GM15510 (cell line): ENCODE measurements around the gene POLE.

Experiments
- POLR2A ChIP-seq: IDR thresholded peaks from 3 replicates; pipeline ENCODE4 v1.6.1; 2011; ENCODE audit warnings: borderline replicate concordance; ENCODE audit not compliant: insufficient read length; ENCODE audit errors: extremely low read depth

POLE gene

DNA sequence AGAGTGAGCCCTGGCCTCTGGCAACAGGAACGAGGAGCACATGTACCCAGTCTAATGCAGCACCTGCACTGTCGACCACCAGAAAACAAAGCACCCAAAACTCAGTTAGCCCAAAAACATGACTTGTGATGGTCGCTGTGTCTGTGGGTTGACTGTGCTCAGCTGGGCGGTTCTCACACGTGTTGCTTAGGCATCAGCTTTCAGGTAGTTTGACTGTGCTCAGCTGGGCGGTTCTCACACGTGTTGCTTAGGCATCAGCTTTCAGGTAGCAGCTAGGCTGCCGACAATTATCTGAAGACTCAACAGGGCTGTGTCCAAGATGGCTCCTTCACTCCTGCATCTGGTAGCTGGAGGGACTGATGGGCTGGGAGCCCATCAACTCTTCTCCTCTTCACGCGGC is 75.5 kb downstream of the POLE start:
- TF ChIP-seq POLR2A: no peak

- TF ChIP-seq POLR2A: no peak
Observed at GRCh38 chr12:132610866-132611602, 76.1 kb downstream of the POLE start.

- TF ChIP-seq POLR2A: no peak
Observed at GRCh38 chr12:132610051-132610759, 76.9 kb downstream of the POLE start, which contains the start of gene LRCOL1. Gene LRCOL1 (minus strand): TSS chr12:132610582. CDS start chr12:132606251, 4,331 bp downstream.

GRCh38 chr12:132608231-132609171 is 78.6 kb downstream of the POLE start:
- TF ChIP-seq POLR2A: no peak

DNA sequence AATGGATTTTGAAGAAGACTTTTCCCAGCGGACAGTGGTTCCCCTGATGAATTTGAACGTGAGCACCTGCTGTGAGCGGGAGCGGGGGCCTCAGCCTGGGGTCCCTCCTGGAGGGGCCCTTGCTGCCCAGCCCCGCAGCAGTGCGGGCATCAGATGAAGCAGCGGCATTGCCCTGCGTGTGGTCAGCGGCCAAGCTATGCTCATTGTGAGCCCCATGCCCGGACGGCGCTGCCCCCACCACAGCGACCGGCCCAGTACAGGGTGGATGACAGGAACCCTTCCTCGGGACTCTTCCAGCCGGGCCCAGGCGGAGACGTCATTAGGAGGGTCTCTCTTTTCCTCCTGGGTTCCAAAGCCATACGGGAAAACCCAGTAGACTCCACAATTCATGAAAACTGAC is 80.2 kb downstream of the POLE start:
- TF ChIP-seq POLR2A: no peak

DNA sequence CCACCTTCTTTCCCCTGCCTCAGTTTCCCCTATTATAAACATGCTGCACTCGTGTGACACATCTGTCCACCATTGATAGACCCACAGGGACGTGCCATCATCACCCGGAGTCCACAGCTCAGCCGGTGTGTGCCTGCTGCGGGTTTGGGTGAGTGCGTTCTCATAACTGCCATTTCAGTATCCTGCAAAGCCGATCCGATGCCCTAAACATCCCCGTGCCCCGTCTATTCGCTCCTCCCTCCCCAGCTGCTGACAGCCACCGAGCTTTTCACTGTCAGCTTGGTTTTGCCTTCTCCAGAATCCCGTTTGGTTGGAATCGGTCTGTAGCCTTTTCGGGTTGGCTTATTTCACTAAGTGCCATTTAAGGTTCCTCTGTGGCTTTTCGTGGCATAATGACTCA is 80.7 kb downstream of the POLE start:
- no peak for TF ChIP-seq POLR2A

DNA sequence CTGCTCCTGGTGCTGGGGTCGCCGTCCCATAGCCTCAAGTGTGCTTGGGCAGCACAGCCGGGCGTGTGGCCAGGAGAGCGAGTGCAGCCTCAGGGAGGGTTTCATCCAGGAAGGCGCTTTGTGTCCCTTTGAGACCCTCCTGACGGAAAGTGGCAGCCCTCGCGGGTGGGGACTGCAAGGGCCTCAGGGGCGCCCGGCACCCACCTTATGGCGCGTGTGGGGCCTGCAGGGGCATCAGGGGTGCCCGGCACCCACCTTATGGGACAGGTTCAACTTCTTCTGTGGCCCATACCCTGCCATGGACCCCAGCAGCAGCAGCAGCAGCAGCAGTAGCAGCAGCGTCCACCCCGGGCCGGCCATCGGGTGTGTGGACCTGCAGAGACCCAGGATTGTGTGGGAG is 81.2 kb downstream of the POLE start:
- no peak for TF ChIP-seq POLR2A

- no peak for TF ChIP-seq POLR2A
Observed at GRCh38 chr12:132604668-132605441, 82.3 kb downstream of the POLE start.

DNA sequence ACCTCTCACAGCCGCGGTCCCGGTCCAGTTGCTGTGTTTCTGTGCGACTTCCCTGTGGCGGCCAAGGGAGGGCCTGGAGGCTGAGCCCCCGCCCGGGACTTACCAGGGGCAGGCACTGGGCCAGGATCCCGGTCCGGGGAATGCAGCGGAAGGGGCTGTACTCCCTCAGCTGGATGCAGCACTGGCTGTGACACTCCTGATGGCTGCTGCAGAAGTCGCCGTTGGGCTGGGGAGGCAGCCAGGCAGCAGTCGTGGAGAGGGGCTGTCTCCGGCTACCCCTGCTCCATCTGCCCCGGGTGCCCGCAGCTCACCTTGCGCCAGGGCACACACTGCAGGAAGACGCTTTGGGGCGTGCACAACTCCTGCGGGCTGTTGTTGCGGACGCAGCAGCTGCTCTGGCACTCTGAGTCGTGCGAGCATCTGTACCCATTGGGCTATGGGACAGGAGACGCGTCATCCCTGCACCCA is 83.0 kb downstream of the POLE start:
- TF ChIP-seq POLR2A: no peak

DNA sequence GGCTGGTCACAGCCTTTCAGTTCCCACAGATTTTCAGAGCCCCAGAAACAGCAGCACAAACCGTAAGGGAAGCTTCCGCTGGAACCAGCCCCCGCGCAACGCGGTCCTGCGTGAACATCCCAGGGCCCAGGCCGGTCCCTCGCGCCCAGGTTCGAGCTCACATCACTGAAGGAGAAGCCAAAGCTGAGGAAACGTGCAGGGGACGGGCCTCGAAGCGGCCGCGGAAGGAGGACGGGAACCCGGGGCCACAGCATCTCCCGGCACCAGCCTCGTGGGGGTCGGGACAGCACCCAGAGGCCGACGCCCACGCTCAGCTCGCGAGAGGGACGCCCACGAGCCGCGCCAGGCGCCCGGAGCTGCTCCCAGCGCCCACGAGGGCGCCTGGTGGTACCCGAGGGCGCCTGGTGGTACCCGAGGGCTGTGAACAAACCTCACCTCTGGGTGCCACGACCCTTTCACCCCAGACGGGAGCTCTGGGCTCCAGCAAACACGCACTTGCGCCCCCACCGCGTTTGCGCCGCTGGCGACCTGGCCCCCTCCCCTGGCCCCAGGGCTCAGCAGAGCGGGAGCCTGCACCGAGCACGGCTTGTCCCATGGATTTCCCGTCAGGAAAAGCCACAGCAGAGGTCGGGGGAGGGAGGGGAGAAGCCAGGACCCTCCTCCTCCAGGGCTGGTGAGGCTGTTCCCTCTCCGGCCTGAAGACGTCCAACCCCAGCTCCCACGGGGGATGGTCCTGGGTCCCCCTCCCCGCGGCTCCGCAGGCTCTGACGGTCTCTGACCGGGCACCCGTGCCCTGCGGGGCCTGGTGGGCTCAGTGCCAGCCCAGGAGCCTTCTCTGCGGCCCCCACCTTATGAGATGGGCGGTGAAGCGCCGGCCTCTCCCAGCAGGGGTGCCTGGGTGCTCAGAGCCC is 83.6 kb downstream of the POLE start:
- no peak for TF ChIP-seq POLR2A

DNA sequence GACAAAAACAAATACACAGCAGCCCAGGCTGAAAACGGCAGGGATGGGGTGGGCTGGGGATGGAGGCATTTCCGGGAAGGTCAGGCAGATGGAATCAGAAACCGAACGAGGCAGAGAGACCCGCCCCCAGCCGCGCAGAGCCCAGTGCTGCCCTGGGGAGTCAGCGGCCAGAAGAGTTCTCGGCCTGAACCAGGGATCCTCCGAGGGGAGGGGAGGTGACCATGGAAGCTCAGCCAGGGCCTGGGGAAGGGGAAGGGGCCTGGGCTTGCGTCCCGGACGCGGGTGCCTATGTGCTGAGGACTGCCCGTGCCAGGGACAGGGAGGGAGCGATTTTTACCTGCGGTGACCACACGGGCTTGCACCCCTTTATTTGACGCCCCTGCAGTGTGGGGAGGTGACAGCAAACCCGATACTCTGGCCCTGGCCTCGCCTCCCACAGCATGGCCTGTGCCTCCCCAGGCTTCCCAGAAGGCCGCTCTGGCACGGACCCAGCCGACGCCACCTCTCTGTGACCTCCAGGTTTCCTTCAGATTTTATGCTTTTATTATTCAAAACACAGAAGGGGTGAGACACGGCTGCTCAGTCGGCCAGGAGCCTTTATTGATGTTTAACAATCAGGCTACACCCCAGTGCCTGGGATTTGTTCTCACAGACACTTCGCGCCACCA is 84.4 kb downstream of the POLE start:
- TF ChIP-seq POLR2A: no peak

DNA sequence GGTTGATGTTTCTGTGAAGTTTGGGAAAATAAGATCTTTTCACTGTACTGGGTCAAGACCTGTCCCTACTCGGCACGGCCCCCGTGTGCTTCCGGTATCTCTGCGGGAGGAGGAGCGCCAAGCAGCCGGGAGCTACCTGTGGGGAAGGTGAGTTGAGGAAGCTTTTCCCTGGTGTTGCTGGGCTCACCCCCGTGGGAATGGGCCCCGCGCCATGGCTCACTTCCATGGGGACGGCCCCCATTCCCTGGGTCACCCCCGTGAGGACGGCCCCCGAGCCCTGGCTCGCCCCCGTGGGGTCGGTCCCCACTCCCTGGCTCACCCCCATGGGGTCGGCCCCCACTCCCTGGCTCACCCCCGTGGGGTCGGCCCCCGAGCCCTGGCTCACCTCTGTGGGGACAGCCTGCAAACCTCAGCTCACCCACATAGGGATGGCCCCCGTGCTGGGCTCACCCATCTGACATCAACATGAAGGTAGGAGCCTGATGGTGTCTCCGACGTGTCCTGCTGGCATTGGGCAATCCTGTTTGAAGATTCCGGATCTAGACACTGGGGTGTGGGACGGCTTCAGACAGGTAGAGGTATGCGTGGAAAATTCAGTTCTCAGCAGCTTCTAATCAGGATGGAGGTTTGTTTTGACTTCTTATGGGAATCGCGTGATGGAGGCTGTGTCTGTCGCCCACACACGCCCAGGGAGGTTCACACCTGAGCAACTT is 85.8 kb downstream of the POLE start:
- TF ChIP-seq POLR2A: no peak
